WTC11 (cell line): ENCODE measurements around the gene TSPAN10. TPM values are rescaled to one million over a fixed set of nuclear protein-coding genes. Genes with fewer than 3 reads are reported as not detected.

Experiments used
- ATAC-seq: fragments of 200-7000 bp; cut with Tn5 transposase; 2 replicates; pipeline ENCODE4 v1.10.0; 2021; ENCODE audit warnings: mild to moderate bottlenecking, moderate library complexity
- CTCF ChIA-PET: fragments of 300-600 bp; sonication (Branson Sonifier 250); formaldehyde crosslinking; loops from one replicate; lab custom pipeline; 2021; ENCODE audit warnings: antibody characterized with exemption; lab: Charles Lee
- POLR2A ChIA-PET: fragments of 350-600 bp; sonication (Branson Sonifier 250); formaldehyde crosslinking; loops from one replicate; lab custom pipeline; 2021; ENCODE audit warnings: antibody characterized with exemption; lab: Charles Lee
- DNase-seq: peaks from one replicate; pipeline ENCODE4 v3.0.0; 2021; ENCODE audit warnings: low spot score
- H3K27ac Mint-ChIP-seq: 2 replicates; pipeline ENCODE4 v1.8.0; 2021; ENCODE audit warnings: mixed read lengths
- H3K27me3 Mint-ChIP-seq: 2 replicates; pipeline ENCODE4 v1.8.0; 2021; ENCODE audit warnings: low read depth, mild to moderate bottlenecking, moderate library complexity, mixed read lengths
- H3K36me3 Mint-ChIP-seq: 2 replicates; pipeline ENCODE4 v1.8.0; 2021; ENCODE audit warnings: mixed read lengths
- H3K4me1 Mint-ChIP-seq: 2 replicates; pipeline ENCODE4 v1.8.0; 2022; ENCODE audit warnings: mixed read lengths
- H3K4me3 Mint-ChIP-seq: 2 replicates; pipeline ENCODE4 v1.8.0; 2021; ENCODE audit warnings: mild to moderate bottlenecking, moderate library complexity, mixed read lengths
- H3K9me3 Mint-ChIP-seq: 2 replicates; pipeline ENCODE4 v1.8.0; 2021; ENCODE audit warnings: mixed read lengths
- CREM ChIP-seq: sonication (generic); formaldehyde crosslinking; IDR thresholded peaks from 2 replicates; pipeline ENCODE4 v1.8.1; 2022; ENCODE audit warnings: mild to moderate bottlenecking, missing genetic modification reagents, moderate library complexity
- CTCF ChIP-seq: fragments of 200-600 bp; IDR thresholded peaks from 2 replicates; pipeline ENCODE4 v1.8.0; 2022; ENCODE audit warnings: antibody characterized with exemption
- E2F4 ChIP-seq: sonication (generic); formaldehyde crosslinking; IDR thresholded peaks from 2 replicates; pipeline ENCODE4 v1.8.1; 2022; ENCODE audit warnings: low read depth, mild to moderate bottlenecking, moderate library complexity, missing genetic modification reagents, borderline replicate concordance
- FOXP1 ChIP-seq: sonication (generic); formaldehyde crosslinking; IDR thresholded peaks from 2 replicates; pipeline ENCODE4 v1.8.0; 2022; ENCODE audit warnings: missing genetic modification reagents, mild to moderate bottlenecking, moderate library complexity, borderline replicate concordance
- GABPB1 ChIP-seq: sonication (generic); formaldehyde crosslinking; IDR thresholded peaks from 2 replicates; pipeline ENCODE4 v1.8.1; 2023; ENCODE audit warnings: mild to moderate bottlenecking, missing genetic modification reagents
- GRHL2 ChIP-seq: fragments of 250-450 bp; sonication (Bioruptor Pico); IDR thresholded peaks from 2 replicates; pipeline ENCODE4 v1.8.0; 2022; ENCODE audit warnings: mild to moderate bottlenecking, moderate library complexity; ENCODE audit not compliant: insufficient replicate concordance, severe bottlenecking
- GTF2I ChIP-seq: fragments of 250-450 bp; sonication (Bioruptor Pico); conservative IDR thresholded peaks from 2 replicates; pipeline ENCODE4 v1.4.0; 2021; ENCODE audit warnings: mild to moderate bottlenecking
- JAZF1 ChIP-seq: fragments of 250-450 bp; sonication (Bioruptor Pico); IDR thresholded peaks from 2 replicates; pipeline ENCODE4 v1.9.0; 2021; ENCODE audit warnings: moderate library complexity, mild to moderate bottlenecking, inconsistent platforms
- JUN ChIP-seq: sonication (generic); formaldehyde crosslinking; IDR thresholded peaks from 2 replicates; pipeline ENCODE4 v1.8.0; 2023; ENCODE audit warnings: mild to moderate bottlenecking, missing genetic modification reagents
- OVOL2 ChIP-seq: fragments of 250-450 bp; sonication (Bioruptor Pico); IDR thresholded peaks from 2 replicates; pipeline ENCODE4 v1.9.0; 2021; ENCODE audit warnings: mild to moderate bottlenecking, borderline replicate concordance
- SMAD4 ChIP-seq: sonication (generic); formaldehyde crosslinking; IDR thresholded peaks from 2 replicates; pipeline ENCODE4 v1.8.0; 2022; ENCODE audit warnings: mild to moderate bottlenecking, missing genetic modification reagents
- TEAD4 ChIP-seq: sonication (generic); formaldehyde crosslinking; IDR thresholded peaks from 2 replicates; pipeline ENCODE4 v1.8.0; 2022; ENCODE audit warnings: mild to moderate bottlenecking, missing genetic modification reagents
- ZNF138 ChIP-seq: sonication (generic); formaldehyde crosslinking; conservative IDR thresholded peaks from 2 replicates; pipeline ENCODE4 v1.8.1; 2022; ENCODE audit warnings: mild to moderate bottlenecking, moderate library complexity, missing genetic modification reagents
- ZNF281 ChIP-seq: sonication (generic); formaldehyde crosslinking; IDR thresholded peaks from 2 replicates; pipeline ENCODE4 v1.8.0; 2023; ENCODE audit warnings: mild to moderate bottlenecking, missing genetic modification reagents
- ZNF317 ChIP-seq: sonication (generic); formaldehyde crosslinking; IDR thresholded peaks from 2 replicates; pipeline ENCODE4 v1.8.1; 2023; ENCODE audit warnings: low read depth, mild to moderate bottlenecking, moderate library complexity, missing genetic modification reagents, borderline replicate concordance
- total RNA-seq: library from RNA; stranded (reverse); gene quantifications from 3 replicates; pipeline ENCODE4 v1.2.3, GENCODE V29; 2021
- TF ChIP-seq, protein P1 (sequence below): sonication (generic); formaldehyde crosslinking; IDR thresholded peaks from 2 replicates; pipeline ENCODE4 v1.8.1; 2023; ENCODE audit warnings: mild to moderate bottlenecking, missing genetic modification reagents
- TF ChIP-seq, protein P2 (sequence below): sonication (generic); formaldehyde crosslinking; IDR thresholded peaks from 2 replicates; pipeline ENCODE4 v1.8.0; 2022; ENCODE audit warnings: mild to moderate bottlenecking, missing genetic modification reagents
- TF ChIP-seq, protein P3 (sequence below): sonication (generic); formaldehyde crosslinking; conservative IDR thresholded peaks from 2 replicates; pipeline ENCODE4 v1.8.1; 2023; ENCODE audit warnings: mild to moderate bottlenecking, low read depth, missing genetic modification reagents, moderate library complexity
- TF ChIP-seq, protein P4 (sequence below): sonication (generic); formaldehyde crosslinking; IDR thresholded peaks from 2 replicates; pipeline ENCODE4 v1.8.1; 2023; ENCODE audit warnings: mild to moderate bottlenecking, missing genetic modification reagents, moderate library complexity

The TSPAN10 gene
- total RNA-seq, 1 experiment from 2014 or later, result 1.5 TPM

- DNase-seq (no peak), ATAC-seq (no peak)
- H3K27ac Mint-ChIP-seq, result no peak overlapping the region
- peaks cover 10% of the 10 kb centered on the region for H3K4me1 Mint-ChIP-seq
- H3K36me3 Mint-ChIP-seq, result no peaks in the 10 kb centered on the region
- no peaks in the 10 kb centered on the region for H3K9me3 Mint-ChIP-seq
- ChIA-PET CTCF (interaction anchor here (0.6 kb wide), 1 partner anchor 34 kb away, joined by 3 read pairs; no protein-coding TSS in a partner anchor), POLR2A (no interaction called here)
- TF ChIP-seq GTF2I (CRISPR knock-in tag) (no peak), FOXP1 (no peak), CTCF (no peak), JUN (CRISPR knock-in tag) (no peak), ZNF317 (CRISPR knock-in tag) (no peak), CREM (CRISPR knock-in tag) (no peak)
- TF ChIP-seq, protein P1, sequence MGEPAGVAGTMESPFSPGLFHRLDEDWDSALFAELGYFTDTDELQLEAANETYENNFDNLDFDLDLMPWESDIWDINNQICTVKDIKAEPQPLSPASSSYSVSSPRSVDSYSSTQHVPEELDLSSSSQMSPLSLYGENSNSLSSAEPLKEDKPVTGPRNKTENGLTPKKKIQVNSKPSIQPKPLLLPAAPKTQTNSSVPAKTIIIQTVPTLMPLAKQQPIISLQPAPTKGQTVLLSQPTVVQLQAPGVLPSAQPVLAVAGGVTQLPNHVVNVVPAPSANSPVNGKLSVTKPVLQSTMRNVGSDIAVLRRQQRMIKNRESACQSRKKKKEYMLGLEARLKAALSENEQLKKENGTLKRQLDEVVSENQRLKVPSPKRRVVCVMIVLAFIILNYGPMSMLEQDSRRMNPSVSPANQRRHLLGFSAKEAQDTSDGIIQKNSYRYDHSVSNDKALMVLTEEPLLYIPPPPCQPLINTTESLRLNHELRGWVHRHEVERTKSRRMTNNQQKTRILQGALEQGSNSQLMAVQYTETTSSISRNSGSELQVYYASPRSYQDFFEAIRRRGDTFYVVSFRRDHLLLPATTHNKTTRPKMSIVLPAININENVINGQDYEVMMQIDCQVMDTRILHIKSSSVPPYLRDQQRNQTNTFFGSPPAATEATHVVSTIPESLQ (CRISPR knock-in tag), result no peak
- no peak overlapping the region for H3K4me3 Mint-ChIP-seq
- H3K27me3 Mint-ChIP-seq, result no peaks in the 10 kb centered on the region
Measured at GRCh38 chr17:81640011-81640410, 3.0 kb downstream of the TSPAN10 start.

GRCh38 chr17:81641825-81642489 lies 5.0 kb downstream of the TSPAN10 start:
- DNase-seq (no peak), ATAC-seq (peak; percentile 28; the same call in 1 of the 2 replicates)
- ChIA-PET POLR2A (no interaction called here), CTCF (no interaction called here)
- TF ChIP-seq, protein P2, sequence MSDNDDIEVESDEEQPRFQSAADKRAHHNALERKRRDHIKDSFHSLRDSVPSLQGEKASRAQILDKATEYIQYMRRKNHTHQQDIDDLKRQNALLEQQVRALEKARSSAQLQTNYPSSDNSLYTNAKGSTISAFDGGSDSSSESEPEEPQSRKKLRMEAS (CRISPR knock-in tag), result no peak
- TF ChIP-seq ZNF138 (no peak), GABPB1 (no peak), SMAD4 (CRISPR knock-in tag) (no peak)
- H3K4me3 Mint-ChIP-seq, result no peak overlapping the region
- peak overlapping the region; percentile 18; the same call in 1 of the 2 replicates for H3K27ac Mint-ChIP-seq
- H3K27me3 Mint-ChIP-seq, result peaks cover 7% of the 10 kb centered on the region
- no peaks in the 10 kb centered on the region for H3K36me3 Mint-ChIP-seq
- H3K4me1 Mint-ChIP-seq, result no peaks in the 10 kb centered on the region
- no peaks in the 10 kb centered on the region for H3K9me3 Mint-ChIP-seq

DNA sequence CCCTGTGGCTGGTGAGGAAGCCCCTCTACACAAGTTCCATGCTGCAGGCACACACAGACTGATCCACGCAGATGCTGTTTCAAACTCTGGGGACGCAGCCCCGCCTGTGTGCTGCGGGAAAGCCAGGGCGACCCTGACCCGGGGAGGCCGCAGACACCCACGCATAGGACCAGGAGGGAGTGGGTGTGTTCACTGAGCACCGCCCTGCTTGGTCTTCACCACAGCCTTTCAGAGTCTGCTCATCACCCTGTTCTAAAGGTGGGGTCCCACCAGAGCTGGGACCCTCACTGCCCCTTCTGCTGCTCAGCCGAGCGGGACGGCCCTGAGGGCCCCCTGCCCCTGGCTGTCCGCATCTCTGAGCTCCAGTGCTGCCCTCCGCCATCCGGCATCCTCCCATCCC lies 7.5 kb downstream of the TSPAN10 start:
- no peaks in the 10 kb centered on the region for H3K9me3 Mint-ChIP-seq
- no peak for ATAC-seq
- no peak overlapping the region for H3K4me3 Mint-ChIP-seq
- POLR2A ChIA-PET, result no interaction called here
- H3K36me3 Mint-ChIP-seq, result no peaks in the 10 kb centered on the region
- peaks cover 12% of the 10 kb centered on the region for H3K4me1 Mint-ChIP-seq
- DNase-seq, result no peak
- H3K27ac Mint-ChIP-seq, result no peak overlapping the region
- CTCF ChIA-PET, result no interaction called here
- H3K27me3 Mint-ChIP-seq, result peaks cover 30% of the 10 kb centered on the region
- TF ChIP-seq ZNF281 (CRISPR knock-in tag), result no peak
- no peak for TF ChIP-seq GRHL2 (CRISPR knock-in tag)
- TF ChIP-seq, protein P3, sequence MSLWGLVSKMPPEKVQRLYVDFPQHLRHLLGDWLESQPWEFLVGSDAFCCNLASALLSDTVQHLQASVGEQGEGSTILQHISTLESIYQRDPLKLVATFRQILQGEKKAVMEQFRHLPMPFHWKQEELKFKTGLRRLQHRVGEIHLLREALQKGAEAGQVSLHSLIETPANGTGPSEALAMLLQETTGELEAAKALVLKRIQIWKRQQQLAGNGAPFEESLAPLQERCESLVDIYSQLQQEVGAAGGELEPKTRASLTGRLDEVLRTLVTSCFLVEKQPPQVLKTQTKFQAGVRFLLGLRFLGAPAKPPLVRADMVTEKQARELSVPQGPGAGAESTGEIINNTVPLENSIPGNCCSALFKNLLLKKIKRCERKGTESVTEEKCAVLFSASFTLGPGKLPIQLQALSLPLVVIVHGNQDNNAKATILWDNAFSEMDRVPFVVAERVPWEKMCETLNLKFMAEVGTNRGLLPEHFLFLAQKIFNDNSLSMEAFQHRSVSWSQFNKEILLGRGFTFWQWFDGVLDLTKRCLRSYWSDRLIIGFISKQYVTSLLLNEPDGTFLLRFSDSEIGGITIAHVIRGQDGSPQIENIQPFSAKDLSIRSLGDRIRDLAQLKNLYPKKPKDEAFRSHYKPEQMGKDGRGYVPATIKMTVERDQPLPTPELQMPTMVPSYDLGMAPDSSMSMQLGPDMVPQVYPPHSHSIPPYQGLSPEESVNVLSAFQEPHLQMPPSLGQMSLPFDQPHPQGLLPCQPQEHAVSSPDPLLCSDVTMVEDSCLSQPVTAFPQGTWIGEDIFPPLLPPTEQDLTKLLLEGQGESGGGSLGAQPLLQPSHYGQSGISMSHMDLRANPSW (CRISPR knock-in tag), result no peak
- TF ChIP-seq TEAD4, result no peak
- no peak for TF ChIP-seq SMAD4 (CRISPR knock-in tag)
- TF ChIP-seq, protein P4, sequence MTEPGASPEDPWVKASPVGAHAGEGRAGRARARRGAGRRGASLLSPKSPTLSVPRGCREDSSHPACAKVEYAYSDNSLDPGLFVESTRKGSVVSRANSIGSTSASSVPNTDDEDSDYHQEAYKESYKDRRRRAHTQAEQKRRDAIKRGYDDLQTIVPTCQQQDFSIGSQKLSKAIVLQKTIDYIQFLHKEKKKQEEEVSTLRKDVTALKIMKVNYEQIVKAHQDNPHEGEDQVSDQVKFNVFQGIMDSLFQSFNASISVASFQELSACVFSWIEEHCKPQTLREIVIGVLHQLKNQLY, result no peak
- no peak for TF ChIP-seq JAZF1 (CRISPR knock-in tag)
- TF ChIP-seq OVOL2 (CRISPR knock-in tag), result no peak
- no peak for TF ChIP-seq E2F4 (CRISPR knock-in tag)
